Inferior parietal cortex (tissue), 1 donor: Measurements from ENCODE around the gene LGI1.

Experiments
- DNase-seq: peaks from one replicate; pipeline ENCODE4 v3.0.0-alpha.2; 2016; ENCODE audit errors: extremely low spot score

The LGI1 gene

GRCh38 chr10:93755443-93756116, 2.2 kb upstream of the LGI1 start:
- DNase-seq: no peak

- no peak for DNase-seq
Observed at GRCh38 chr10:93756118-93756517, 1.6 kb upstream of the LGI1 start.

- no peak for DNase-seq
Observed at GRCh38 chr10:93757136-93757535, 600 bp upstream of the LGI1 start.

GRCh38 chr10:93758508-93758885, 761 bp downstream of the LGI1 start:
- no peak for DNase-seq

- DNase-seq: no peak
Observed at GRCh38 chr10:93758891-93759410, 1.2 kb downstream of the LGI1 start.

GRCh38 chr10:93760490-93760889, 2.8 kb downstream of the LGI1 start:
- DNase-seq: no peak

GRCh38 chr10:93762979-93763391, 5.2 kb downstream of the LGI1 start:
- no peak for DNase-seq

- no peak for DNase-seq
Observed at GRCh38 chr10:93766918-93767317, 9.2 kb downstream of the LGI1 start.

- no peak for DNase-seq
Observed at GRCh38 chr10:93767724-93768399, 10.1 kb downstream of the LGI1 start.

- DNase-seq: no peak
Observed at GRCh38 chr10:93768892-93769291, 11.2 kb downstream of the LGI1 start.

GRCh38 chr10:93771354-93771753, 13.6 kb downstream of the LGI1 start:
- no peak for DNase-seq

GRCh38 chr10:93773120-93773519, 15.4 kb downstream of the LGI1 start:
- no peak for DNase-seq

GRCh38 chr10:93773705-93774104, 16.0 kb downstream of the LGI1 start:
- DNase-seq: no peak

- DNase-seq: no peak
Observed at GRCh38 chr10:93775356-93775755, 17.6 kb downstream of the LGI1 start.

- no peak for DNase-seq
Observed at GRCh38 chr10:93777092-93777491, 19.4 kb downstream of the LGI1 start.

- no peak for DNase-seq
Observed at GRCh38 chr10:93784059-93784458, 26.3 kb downstream of the LGI1 start.

GRCh38 chr10:93788413-93789208, 30.9 kb downstream of the LGI1 start:
- no peak for DNase-seq

- no peak for DNase-seq
Observed at GRCh38 chr10:93790439-93790838, 32.7 kb downstream of the LGI1 start.

- DNase-seq: no peak
Observed at GRCh38 chr10:93796167-93796566, 38.4 kb downstream of the LGI1 start.

- no peak for DNase-seq
Observed at GRCh38 chr10:93797825-93798224, 40.1 kb downstream of the LGI1 start.

GRCh38 chr10:93799155-93799708, 41.5 kb downstream of the LGI1 start:
- DNase-seq: no peak

GRCh38 chr10:93804200-93804599, 46.5 kb downstream of the LGI1 start:
- DNase-seq: no peak
